ENCODE data around the gene GDPD4. TPM values are rescaled to one million over a fixed set of nuclear protein-coding genes. Genes with fewer than 3 reads are reported as not detected.

The GDPD4 gene
- total RNA-seq, 1 experiment from 2014 or later, result not detected

DNA sequence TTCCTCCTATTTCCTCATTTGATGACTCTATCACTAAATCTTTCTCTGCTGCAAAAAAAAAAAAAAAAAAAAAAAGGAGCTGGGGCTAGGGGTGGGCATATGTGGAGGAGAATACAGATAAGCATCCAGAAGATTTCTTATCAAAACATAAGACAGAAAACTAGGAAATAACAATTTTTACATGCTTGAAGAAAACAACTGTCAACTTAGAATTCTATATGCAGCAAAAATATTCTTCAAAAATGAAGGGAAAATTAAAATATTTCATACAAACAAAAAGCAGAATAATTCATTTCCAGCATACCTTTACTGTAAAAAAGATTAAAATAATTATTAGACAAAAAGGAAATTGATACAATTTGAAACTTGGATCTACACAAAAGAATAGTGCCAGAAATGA lies 38.7 kb downstream of the GDPD4 start:
- H3K4me3 ChIP-seq (ENCODE audit: low read depth, low read length, poor library complexity, severe bottlenecking), result no peak overlapping the region
- DNase-seq (ENCODE audit: low spot score), result no peak
- ChIA-PET CTCF (no interaction called here), POLR2A (ENCODE audit: low non-redundant PET) (no interaction called here)
- H3K9me3 ChIP-seq (ENCODE audit: low read depth, low read length, poor library complexity, severe bottlenecking), result no peaks in the 10 kb centered on the region
- H3K27me3 ChIP-seq (replicated peaks; ENCODE audit: insufficient read depth, low read depth, low read length, poor library complexity), result no peaks in the 10 kb centered on the region
- BruUV-seq (replicated peaks), result no TSS peak
- intact Hi-C loops (cut with micrococcal nuclease; ENCODE audit: unreplicated experiment), result no loop called here
- H3K27ac ChIP-seq (ENCODE audit: low read depth, low read length, poor library complexity, severe bottlenecking), result no peak overlapping the region
- TF ChIP-seq, protein P1, sequence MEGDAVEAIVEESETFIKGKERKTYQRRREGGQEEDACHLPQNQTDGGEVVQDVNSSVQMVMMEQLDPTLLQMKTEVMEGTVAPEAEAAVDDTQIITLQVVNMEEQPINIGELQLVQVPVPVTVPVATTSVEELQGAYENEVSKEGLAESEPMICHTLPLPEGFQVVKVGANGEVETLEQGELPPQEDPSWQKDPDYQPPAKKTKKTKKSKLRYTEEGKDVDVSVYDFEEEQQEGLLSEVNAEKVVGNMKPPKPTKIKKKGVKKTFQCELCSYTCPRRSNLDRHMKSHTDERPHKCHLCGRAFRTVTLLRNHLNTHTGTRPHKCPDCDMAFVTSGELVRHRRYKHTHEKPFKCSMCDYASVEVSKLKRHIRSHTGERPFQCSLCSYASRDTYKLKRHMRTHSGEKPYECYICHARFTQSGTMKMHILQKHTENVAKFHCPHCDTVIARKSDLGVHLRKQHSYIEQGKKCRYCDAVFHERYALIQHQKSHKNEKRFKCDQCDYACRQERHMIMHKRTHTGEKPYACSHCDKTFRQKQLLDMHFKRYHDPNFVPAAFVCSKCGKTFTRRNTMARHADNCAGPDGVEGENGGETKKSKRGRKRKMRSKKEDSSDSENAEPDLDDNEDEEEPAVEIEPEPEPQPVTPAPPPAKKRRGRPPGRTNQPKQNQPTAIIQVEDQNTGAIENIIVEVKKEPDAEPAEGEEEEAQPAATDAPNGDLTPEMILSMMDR (conservative IDR thresholded peaks at IDR 0.05; ENCODE audit: low read depth, low read length), result no peak
- TF ChIP-seq EZH2 (IDR thresholded peaks at IDR 0.05; ENCODE audit: borderline replicate concordance, low read depth, low read length, poor library complexity, severe bottlenecking), result no peak
- no peaks in the 10 kb centered on the region for H3K36me3 ChIP-seq (ENCODE audit: insufficient read depth, low read length, poor library complexity, severe bottlenecking)
- no peaks in the 10 kb centered on the region for H3K4me1 ChIP-seq (ENCODE audit: insufficient read depth, low read length, poor library complexity, severe bottlenecking)

DNA sequence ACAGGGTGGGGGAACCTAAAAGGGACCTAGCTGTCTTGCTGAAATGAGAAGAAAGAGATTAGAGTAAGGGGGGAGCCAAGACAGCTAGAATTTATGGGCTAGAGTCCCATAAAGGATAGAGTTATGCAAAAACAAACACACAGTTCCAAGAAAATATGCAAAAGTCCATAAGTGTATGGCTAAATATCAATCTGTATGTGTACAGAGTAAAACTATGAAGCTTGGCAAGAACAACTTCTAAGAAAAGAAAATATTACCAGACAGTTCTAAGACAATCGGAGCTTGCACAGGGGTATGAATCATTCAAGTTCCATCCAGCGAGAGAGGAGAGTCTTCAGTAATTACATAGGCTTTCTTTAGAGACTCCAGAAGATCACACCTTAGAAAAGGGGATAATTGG lies 41.8 kb downstream of the GDPD4 start:
- intact Hi-C loops (cut with micrococcal nuclease; ENCODE audit: unreplicated experiment), result no loop called here

DNA sequence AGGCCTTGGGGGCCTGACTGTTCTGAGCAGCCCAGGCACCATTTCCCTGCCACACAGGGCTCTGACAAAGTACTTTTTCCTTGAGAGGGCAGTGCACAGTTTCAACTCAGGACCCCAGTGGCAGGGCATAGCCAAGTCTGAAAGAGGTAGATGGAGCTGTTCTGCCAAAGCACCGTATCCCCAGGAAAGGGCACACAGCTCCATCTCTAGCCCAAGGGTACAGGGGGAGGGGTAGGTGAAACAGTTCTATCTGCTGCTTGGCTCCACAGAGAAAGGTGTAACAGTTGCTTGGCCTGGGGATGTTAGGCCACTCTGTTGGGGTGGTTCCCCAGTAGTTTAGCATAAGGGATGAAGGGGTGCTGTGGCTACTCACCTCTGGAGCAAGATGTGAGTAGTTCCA lies 47.8 kb downstream of the GDPD4 start:
- DNase-seq (ENCODE audit: low spot score), result no peak
- Histone ChIP-seq H3K4me1 (ENCODE audit: insufficient read depth, low read length, poor library complexity, severe bottlenecking) (no peaks in the 10 kb centered on the region), H3K27ac (ENCODE audit: low read depth, low read length, poor library complexity, severe bottlenecking) (no peak overlapping the region), H3K4me3 (ENCODE audit: low read depth, low read length, poor library complexity, severe bottlenecking) (no peak overlapping the region), H3K36me3 (ENCODE audit: insufficient read depth, low read length, poor library complexity, severe bottlenecking) (no peaks in the 10 kb centered on the region), H3K27me3 (replicated peaks; ENCODE audit: insufficient read depth, low read depth, low read length, poor library complexity) (no peaks in the 10 kb centered on the region), H3K9me3 (ENCODE audit: low read depth, low read length, poor library complexity, severe bottlenecking) (no peaks in the 10 kb centered on the region)
- CTCF ChIA-PET, result no interaction called here
- POLR2A ChIA-PET (ENCODE audit: low non-redundant PET), result no interaction called here
- TF ChIP-seq, protein P1 (conservative IDR thresholded peaks at IDR 0.05; ENCODE audit: low read depth, low read length), result no peak
- no peak for TF ChIP-seq EZH2 (IDR thresholded peaks at IDR 0.05; ENCODE audit: borderline replicate concordance, low read depth, low read length, poor library complexity, severe bottlenecking)
- intact Hi-C loops (cut with micrococcal nuclease; ENCODE audit: unreplicated experiment), result no loop called here
- no TSS peak for BruUV-seq (replicated peaks)

More for the DNA sequence above, 41.8 kb downstream of the GDPD4 start:
- TF ChIP-seq EZH2 (IDR thresholded peaks at IDR 0.05; ENCODE audit: borderline replicate concordance, low read depth, low read length, poor library complexity, severe bottlenecking), result no peak
- TF ChIP-seq, protein P1 (conservative IDR thresholded peaks at IDR 0.05; ENCODE audit: low read depth, low read length), result no peak
- Histone ChIP-seq H3K27me3 (replicated peaks; ENCODE audit: insufficient read depth, low read depth, low read length, poor library complexity) (no peaks in the 10 kb centered on the region), H3K4me1 (ENCODE audit: insufficient read depth, low read length, poor library complexity, severe bottlenecking) (no peaks in the 10 kb centered on the region), H3K9me3 (ENCODE audit: low read depth, low read length, poor library complexity, severe bottlenecking) (no peaks in the 10 kb centered on the region), H3K27ac (ENCODE audit: low read depth, low read length, poor library complexity, severe bottlenecking) (no peak overlapping the region), H3K4me3 (ENCODE audit: low read depth, low read length, poor library complexity, severe bottlenecking) (no peak overlapping the region), H3K36me3 (ENCODE audit: insufficient read depth, low read length, poor library complexity, severe bottlenecking) (no peaks in the 10 kb centered on the region)
- ChIA-PET CTCF (no interaction called here), POLR2A (ENCODE audit: low non-redundant PET) (no interaction called here)
- BruUV-seq (replicated peaks), result no TSS peak
- DNase-seq (ENCODE audit: low spot score), result no peak
